SK-N-SH (cell line): ENCODE results near the gene CFAP299. TPM values are rescaled to one million over a fixed set of nuclear protein-coding genes. Genes with fewer than 3 reads are reported as not detected.

Experiments used
- CTCF ChIA-PET: fragments of 300-600, 350-600 bp; formaldehyde crosslinking; extraction: SDS; loops from one replicate; lab custom pipeline; 2021; lab: Yijun Ruan, JAX
- POLR2A ChIA-PET: fragments of 350-600 bp; sonication (Branson Sonifier 250); formaldehyde crosslinking; extraction: SDS; loops from one replicate; lab custom pipeline; 2020; ENCODE audit warnings: antibody characterized with exemption, inconsistent platforms; lab: Yijun Ruan, JAX
- DNase-seq: peaks from one replicate; pipeline ENCODE4 v3.0.0; 2012
- H2AFZ ChIP-seq: fragments of 200-600 bp; sonication (generic); 2 replicates; pipeline ENCODE4 v1.8.1; 2016; ENCODE audit warnings: antibody characterized with exemption, mild to moderate bottlenecking, low read depth
- H3F3A ChIP-seq: fragments of 200-600 bp; sonication (generic); replicated peaks from 2 replicates; pipeline ENCODE3; 2016; ENCODE audit warnings: antibody characterized with exemption, mild to moderate bottlenecking; ENCODE audit not compliant: insufficient read depth
- H3K27ac ChIP-seq, 2 experiments: fragments of 200-500 bp in 1 of 2; fragments of 200-600 bp in 1 of 2; sonication (Bioruptor generic) in 1 of 2; sonication (generic), shearing (Covaris generic) in 1 of 2; 2 replicates each; pipeline versions ENCODE4 v1.5.1 to v1.6.1; 2014 to 2016; ENCODE audit warnings: low read depth in 2 of 2, inconsistent platforms in 1 of 2, low read length in 1 of 2, mild to moderate bottlenecking in 1 of 2, mixed read lengths in 1 of 2
- H3K27me3 ChIP-seq: fragments of 200-600 bp; sonication (generic), shearing (Covaris generic); 2 replicates; pipeline ENCODE4 v1.6.1; 2016; ENCODE audit warnings: mixed run types; ENCODE audit not compliant: insufficient read depth
- H3K36me3 ChIP-seq, 2 experiments: fragments of 200-500 bp in 1 of 2; fragments of 200-600 bp in 1 of 2; sonication (Bioruptor generic) in 1 of 2; sonication (generic) in 1 of 2; replicated peaks in 1 of 2; 2 replicates each; pipeline versions ENCODE3 to v1.5.1; 2014 to 2016; ENCODE audit warnings: low read length in 1 of 2, mild to moderate bottlenecking in 1 of 2; ENCODE audit not compliant: insufficient read depth in 2 of 2, control insufficient read depth in 1 of 2
- H3K4me1 ChIP-seq, 2 experiments: fragments of 200-500 bp in 1 of 2; fragments of 200-600 bp in 1 of 2; sonication (Bioruptor generic) in 1 of 2; sonication (generic), shearing (Covaris generic) in 1 of 2; 2 replicates each; pipeline versions ENCODE4 v1.5.1 to v1.6.1; 2014 to 2016; ENCODE audit warnings: low read depth in 1 of 2, low read length in 1 of 2, mixed run types in 1 of 2; ENCODE audit not compliant: insufficient read depth in 2 of 2, control insufficient read depth in 1 of 2
- H3K4me2 ChIP-seq: fragments of 200-600 bp; sonication (generic), shearing (Covaris generic); 2 replicates; pipeline ENCODE4 v1.6.1; 2017; ENCODE audit warnings: mixed run types
- H3K4me3 ChIP-seq, 2 experiments: fragments of 200-500 bp in 1 of 2; fragments of 200-600 bp in 1 of 2; sonication (Bioruptor generic) in 1 of 2; sonication (generic), shearing (Covaris generic) in 1 of 2; 2 replicates each; pipeline versions ENCODE4 v1.5.1 to v1.8.1; 2014 to 2016; ENCODE audit warnings: low read depth in 2 of 2, inconsistent platforms in 1 of 2, low read length in 1 of 2, mild to moderate bottlenecking in 1 of 2, mixed read lengths in 1 of 2, moderate library complexity in 1 of 2
- H3K79me2 ChIP-seq: fragments of 200-600 bp; sonication (generic); 2 replicates; pipeline ENCODE4 v1.8.1; 2017; ENCODE audit warnings: mild to moderate bottlenecking; ENCODE audit not compliant: insufficient read depth
- H3K9ac ChIP-seq: fragments of 200-600 bp; sonication (generic); 2 replicates; pipeline ENCODE4 v1.6.1; 2017; ENCODE audit warnings: mixed run types
- H3K9me2 ChIP-seq: fragments of 200-600 bp; sonication (generic); 2 replicates; pipeline ENCODE4 v1.6.1; 2017; ENCODE audit warnings: mixed run types
- H3K9me3 ChIP-seq: fragments of 200-600 bp; sonication (generic); 2 replicates; pipeline ENCODE4 v1.6.1; 2017; ENCODE audit warnings: mixed run types, mild to moderate bottlenecking, moderate library complexity
- H4K20me1 ChIP-seq: fragments of 200-600 bp; sonication (generic); 2 replicates; pipeline ENCODE4 v1.6.1; 2017; ENCODE audit warnings: mild to moderate bottlenecking, mixed run types; ENCODE audit not compliant: insufficient read depth
- CHD2 ChIP-seq: fragments of 150-350 bp; IDR thresholded peaks from 2 replicates; pipeline ENCODE4 v1.6.1; 2018; ENCODE audit warnings: low read length; ENCODE audit not compliant: partially characterized antibody
- ELF1 ChIP-seq: IDR thresholded peaks from 2 replicates; pipeline ENCODE4 v1.4.0; 2012
- EP300 ChIP-seq, 2 experiments: IDR thresholded peaks; 2 replicates each; pipeline versions ENCODE4 v1.4.0 to v1.6.1; 2012; ENCODE audit warnings: borderline replicate concordance in 1 of 2, low read depth in 1 of 2, low read length in 1 of 2
- EZH2phosphoT487 ChIP-seq: fragments of 200-600 bp; sonication (generic); IDR thresholded peaks from 2 replicates; pipeline ENCODE4 v1.6.1; 2017; ENCODE audit warnings: low read depth, mixed run types, mild to moderate bottlenecking, antibody characterized with exemption, moderate library complexity, borderline replicate concordance
- FOSL2 ChIP-seq: IDR thresholded peaks from 2 replicates; pipeline ENCODE4 v1.4.0; 2012; ENCODE audit warnings: low read depth, mild to moderate bottlenecking, moderate library complexity, borderline replicate concordance
- FOXJ3 ChIP-seq: sonication (generic); formaldehyde crosslinking; IDR thresholded peaks from 2 replicates; pipeline ENCODE4 v1.5.1; 2020; ENCODE audit warnings: mild to moderate bottlenecking, missing genetic modification reagents
- FOXM1 ChIP-seq: IDR thresholded peaks from 2 replicates; pipeline ENCODE4 v1.4.0; 2012; ENCODE audit warnings: low read depth, mild to moderate bottlenecking
- GATA2 ChIP-seq: sonication (generic); formaldehyde crosslinking; IDR thresholded peaks from 2 replicates; pipeline ENCODE4 v1.5.0; 2020; ENCODE audit warnings: mild to moderate bottlenecking, missing genetic modification reagents
- IRF3 ChIP-seq: fragments of 150-350 bp; IDR thresholded peaks from 2 replicates; pipeline ENCODE4 v1.6.1; 2016; ENCODE audit warnings: mild to moderate bottlenecking, low read depth, low read length
- JUND ChIP-seq: IDR thresholded peaks from 2 replicates; pipeline ENCODE4 v1.4.0; 2012
- MEF2A ChIP-seq: IDR thresholded peaks from 2 replicates; pipeline ENCODE4 v1.4.0; 2012; ENCODE audit warnings: low read depth, borderline replicate concordance
- MXI1 ChIP-seq: IDR thresholded peaks from 2 replicates; pipeline ENCODE4 v1.6.1; 2012; ENCODE audit warnings: mild to moderate bottlenecking, low read depth, low read length, improper control_type of control experiment
- NFIC ChIP-seq: IDR thresholded peaks from 2 replicates; pipeline ENCODE4 v1.4.0; 2012; ENCODE audit warnings: borderline replicate concordance
- NRF1 ChIP-seq: IDR thresholded peaks from 2 replicates; pipeline ENCODE4 v1.6.1; 2012; ENCODE audit warnings: low read depth, mild to moderate bottlenecking, low read length
- POLR2AphosphoS5 ChIP-seq: IDR thresholded peaks from 2 replicates; pipeline ENCODE4 v1.6.1; 2012; ENCODE audit warnings: low read depth, low read length
- RAD21 ChIP-seq: IDR thresholded peaks from 2 replicates; pipeline ENCODE4 v1.6.1; 2012; ENCODE audit warnings: mild to moderate bottlenecking, low read length
- RFX5 ChIP-seq: IDR thresholded peaks from 2 replicates; pipeline ENCODE4 v1.6.1; 2012; ENCODE audit warnings: mild to moderate bottlenecking, improper control_type of control experiment, low read length
- RXRA ChIP-seq: IDR thresholded peaks from 2 replicates; pipeline ENCODE4 v1.4.0; 2012; ENCODE audit warnings: low read depth, mild to moderate bottlenecking, borderline replicate concordance
- SIN3A ChIP-seq: IDR thresholded peaks from 2 replicates; pipeline ENCODE4 v1.6.1; 2012; ENCODE audit warnings: low read depth, mild to moderate bottlenecking, low read length, moderate library complexity, borderline replicate concordance
- SMC3 ChIP-seq: IDR thresholded peaks from 2 replicates; pipeline ENCODE4 v1.6.1; 2012; ENCODE audit warnings: low read depth, low read length, improper control_type of control experiment
- TAF1 ChIP-seq: IDR thresholded peaks from 2 replicates; pipeline ENCODE4 v1.6.1; 2012; ENCODE audit warnings: low read depth, mild to moderate bottlenecking, low read length, moderate library complexity, borderline replicate concordance
- TCF12 ChIP-seq: IDR thresholded peaks from 2 replicates; pipeline ENCODE4 v1.4.0; 2012
- TEAD4 ChIP-seq: IDR thresholded peaks from 2 replicates; pipeline ENCODE4 v1.4.0; 2012; ENCODE audit warnings: mild to moderate bottlenecking, borderline replicate concordance; ENCODE audit not compliant: insufficient read depth
- USF1 ChIP-seq: IDR thresholded peaks from 2 replicates; pipeline ENCODE4 v1.4.0; 2012; ENCODE audit warnings: low read depth, borderline replicate concordance
- YY1 ChIP-seq: IDR thresholded peaks from 2 replicates; pipeline ENCODE4 v1.4.0; 2012; ENCODE audit warnings: low read depth, mild to moderate bottlenecking
- WGBS: methylation state at CpG from one replicate; pipeline ENCODE4 v1.1.6; 2017; ENCODE audit warnings: low lambda C conversion rate; 5-methylcytosine and 5-hydroxymethylcytosine counted together
- polyA plus RNA-seq, 3 experiments: library from polyadenylated mRNA; depleted of rRNA; stranded (reverse); fragments of >200 nt; gene quantifications; 2 replicates each; pipeline ENCODE4 v1.2.3, GENCODE V29; 2012
- TF ChIP-seq, protein P1 (sequence below): IDR thresholded peaks from 2 replicates; pipeline ENCODE4; 2012

The CFAP299 gene
- polyA plus RNA-seq, 1 of the 3 experiments (the other 2 are of a cell fraction), result 1.2 TPM

DNA sequence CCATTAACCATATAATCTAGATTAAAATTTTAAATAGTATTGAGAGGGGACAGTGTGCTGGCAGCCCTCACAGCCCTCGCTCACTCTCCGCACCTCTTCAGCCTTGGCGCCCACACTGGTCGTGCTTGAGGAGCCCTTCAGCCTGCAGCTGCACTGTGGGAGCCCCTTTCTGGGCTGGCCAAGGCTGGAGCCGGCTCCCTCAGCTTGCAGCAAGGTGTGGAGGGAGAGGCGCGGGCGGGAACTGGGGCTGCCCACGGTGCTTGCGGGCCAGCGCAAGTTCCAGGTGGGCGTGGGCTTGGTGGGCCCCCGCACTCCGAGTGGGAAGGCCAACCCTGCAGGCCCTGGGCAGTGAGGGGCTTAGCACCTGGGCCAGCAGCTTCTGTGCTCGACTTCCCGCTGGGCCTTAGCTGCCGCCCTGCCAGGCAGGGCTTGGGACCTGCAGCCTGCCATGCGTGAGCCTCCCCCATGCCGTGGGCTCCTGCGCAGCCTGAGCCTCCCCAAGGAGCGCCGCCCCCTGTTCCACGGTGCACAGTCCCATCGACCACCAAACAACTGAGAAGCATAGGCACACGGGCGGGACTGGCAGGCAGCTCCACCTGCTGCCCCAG, 32.8 kb upstream of the CFAP299 start:
- H3K4me2 ChIP-seq, result no peak overlapping the region
- POLR2A ChIA-PET, result no interaction called here
- 88% methylated on average over 6 of the region's 26 CpGs for WGBS

DNA sequence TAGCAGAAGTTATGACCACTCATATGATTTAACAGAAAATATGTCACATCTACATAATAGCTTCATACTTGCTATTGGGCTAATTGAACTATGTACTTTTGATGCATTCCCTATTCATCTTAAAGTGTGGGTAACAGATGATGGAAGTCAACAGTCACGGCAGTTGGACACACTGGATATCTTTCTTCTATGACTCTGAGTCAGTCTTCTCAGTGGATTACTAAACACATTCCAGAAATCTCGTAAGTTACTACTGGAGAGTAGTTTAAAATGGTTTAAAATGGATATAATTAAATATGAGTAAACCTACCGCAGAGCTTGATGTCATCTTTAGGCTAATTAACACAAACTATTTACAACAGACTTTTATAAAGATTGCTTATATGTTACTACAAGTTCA, 30.1 kb upstream of the CFAP299 start:
- peaks cover 5 to 34% of the 10 kb centered on the region in 2 experiments for H3K4me1 ChIP-seq
- WGBS, result 8% methylated on average over 3 of the region's 3 CpGs
- H3K9me2 ChIP-seq, result no peaks in the 10 kb centered on the region
- peak overlapping the region; percentile 72 to 98; a peak in 3 of 4 replicates for H3K27ac ChIP-seq
- no peaks in the 10 kb centered on the region for H4K20me1 ChIP-seq
- peak overlapping the region; percentile 68; the same call in 1 of the 2 replicates for H3K4me2 ChIP-seq
- DNase-seq, result no peak
- ChIA-PET CTCF (no interaction called here), POLR2A (no interaction called here)
- H3K79me2 ChIP-seq, result peaks cover 2% of the 10 kb centered on the region
- H3K4me3 ChIP-seq, result no peak overlapping the region
- H3K36me3 ChIP-seq, result peaks cover 0 to 4% of the 10 kb centered on the region in 2 experiments
- no peaks in the 10 kb centered on the region for H3K27me3 ChIP-seq
- H3K9me3 ChIP-seq, result no peaks in the 10 kb centered on the region
- H3K9ac ChIP-seq, result peak overlapping the region; percentile 63; the same call in 1 of the 2 replicates
- peaks cover 71% of the 10 kb centered on the region for H3F3A ChIP-seq
- no peak overlapping the region for H2AFZ ChIP-seq
- TF ChIP-seq NFIC (peak; percentile 32; the same call in 1 of the 2 replicates), FOXM1 (no peak), NRF1 (no peak), SIN3A (no peak), MEF2A (peak; percentile 35; the same call in 1 of the 2 replicates), TEAD4 (no peak), GATA2 (CRISPR knock-in tag) (no peak), IRF3 (no peak), POLR2AphosphoS5 (peak; percentile 14; the same call in 1 of the 2 replicates), MXI1 (no peak), JUND (peak; percentile 44; the same call in 1 of the 2 replicates), TAF1 (no peak), FOXJ3 (CRISPR knock-in tag) (no peak), YY1 (no peak), CHD2 (no peak), SMC3 (no peak), EP300 (IDR thresholded peaks at IDR 0.05; ENCODE audit: borderline replicate concordance in 1 of 2, low read depth in 1 of 2, low read length in 1 of 2) (peak in 1 of 2 experiments; percentile 47; a peak in 1 of 4 replicates), RAD21 (no peak), FOSL2 (peak; percentile 63; the same call in 1 of the 2 replicates), USF1 (no peak), RXRA (no peak; the same call in 1 of the 2 replicates)
- TF ChIP-seq, protein P1, sequence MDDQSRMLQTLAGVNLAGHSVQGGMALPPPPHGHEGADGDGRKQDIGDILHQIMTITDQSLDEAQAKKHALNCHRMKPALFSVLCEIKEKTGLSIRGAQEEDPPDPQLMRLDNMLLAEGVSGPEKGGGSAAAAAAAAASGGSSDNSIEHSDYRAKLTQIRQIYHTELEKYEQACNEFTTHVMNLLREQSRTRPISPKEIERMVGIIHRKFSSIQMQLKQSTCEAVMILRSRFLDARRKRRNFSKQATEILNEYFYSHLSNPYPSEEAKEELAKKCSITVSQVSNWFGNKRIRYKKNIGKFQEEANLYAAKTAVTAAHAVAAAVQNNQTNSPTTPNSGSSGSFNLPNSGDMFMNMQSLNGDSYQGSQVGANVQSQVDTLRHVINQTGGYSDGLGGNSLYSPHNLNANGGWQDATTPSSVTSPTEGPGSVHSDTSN, result peak; percentile 84

More for the DNA sequence above, 32.8 kb upstream of the CFAP299 start:
- no peak for DNase-seq
- Histone ChIP-seq H3K27ac (no peak overlapping the region), H3K36me3 (peaks cover 0 to 15% of the 10 kb centered on the region in 2 experiments), H4K20me1 (no peaks in the 10 kb centered on the region), H3K9ac (no peak overlapping the region), H3K9me2 (no peaks in the 10 kb centered on the region), H2AFZ (no peak overlapping the region), H3K4me1 (peaks cover under 1 to 13% of the 10 kb centered on the region in 2 experiments), H3K27me3 (no peaks in the 10 kb centered on the region), H3K79me2 (no peaks in the 10 kb centered on the region; the same call in none of the 2 replicates), H3K4me3 (no peak overlapping the region), H3K9me3 (no peaks in the 10 kb centered on the region), H3F3A (peaks cover 56% of the 10 kb centered on the region)
- CTCF ChIA-PET, result no interaction called here
- TF ChIP-seq FOXM1 (no peak), NRF1 (no peak), RXRA (no peak), SIN3A (no peak), ELF1 (no peak), RFX5 (no peak), RAD21 (no peak), SMC3 (no peak), MXI1 (no peak), EZH2phosphoT487 (no peak), TCF12 (no peak), POLR2AphosphoS5 (no peak), FOSL2 (no peak), MEF2A (no peak)
